A673 (cell line): ENCODE results near the gene SUPT3H.
"Not testable (repeated sequence)": the region's sequence is repeated elsewhere in the genome, so short reads cannot be mapped to it uniquely, and the experiment has no call there.

Source experiments
- CTCF ChIP-seq: fragments of 300-800, 200-600 bp; sonication (generic); conservative IDR thresholded peaks from 2 replicates; pipeline ENCODE4 v1.5.1; 2017; ENCODE audit warnings: low read depth, mild to moderate bottlenecking, antibody characterized with exemption, low read length, moderate library complexity, mixed read lengths
- EZH2 ChIP-seq: fragments of 200-600 bp; sonication (generic); IDR thresholded peaks from 2 replicates; pipeline ENCODE4 v1.6.1; 2017; ENCODE audit warnings: borderline replicate concordance, low read depth, mild to moderate bottlenecking, mixed read lengths, antibody characterized with exemption, low read length; ENCODE audit not compliant: poor library complexity, severe bottlenecking

DNA sequence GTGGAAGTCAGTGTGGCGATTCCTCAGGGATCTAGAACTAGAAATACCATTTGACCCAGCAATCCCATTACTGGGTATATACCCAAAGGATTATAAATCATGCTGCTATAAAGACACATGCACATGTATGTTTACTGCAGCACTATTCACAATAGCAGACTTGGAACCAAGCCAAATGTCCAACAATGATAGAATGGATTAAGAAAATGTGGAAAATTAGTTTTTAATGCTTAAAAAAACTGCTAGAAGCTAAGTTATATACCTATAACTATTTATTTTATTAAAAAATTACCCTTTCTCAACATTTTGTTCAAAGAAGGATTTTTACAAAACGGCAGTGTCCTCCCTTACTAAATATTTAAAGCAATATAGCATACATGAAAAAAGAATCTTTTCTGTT is 335.1 kb downstream of the SUPT3H start:
- not testable (repeated sequence) for TF ChIP-seq CTCF, EZH2
